Suppressor macrophage (primary cell): ENCODE results near the gene SEMA4F.
"Not testable (repeated sequence)": the region's sequence is repeated elsewhere in the genome, so short reads cannot be mapped to it uniquely, and the experiment has no call there.

ENCODE experiments used
- DNase-seq, 4 experiments: peaks; one replicate each; pipeline ENCODE4 v3.0.0-alpha.2; 2020 to 2022
- total RNA-seq, 17 experiments: gene quantifications; one replicate each; lab custom pipeline; 2026; ENCODE audit warnings: mixed read lengths in 6 of 17, inconsistent platforms in 3 of 17; lab: John Stamatoyannopoulos, UW

Gene SEMA4F, protein sequence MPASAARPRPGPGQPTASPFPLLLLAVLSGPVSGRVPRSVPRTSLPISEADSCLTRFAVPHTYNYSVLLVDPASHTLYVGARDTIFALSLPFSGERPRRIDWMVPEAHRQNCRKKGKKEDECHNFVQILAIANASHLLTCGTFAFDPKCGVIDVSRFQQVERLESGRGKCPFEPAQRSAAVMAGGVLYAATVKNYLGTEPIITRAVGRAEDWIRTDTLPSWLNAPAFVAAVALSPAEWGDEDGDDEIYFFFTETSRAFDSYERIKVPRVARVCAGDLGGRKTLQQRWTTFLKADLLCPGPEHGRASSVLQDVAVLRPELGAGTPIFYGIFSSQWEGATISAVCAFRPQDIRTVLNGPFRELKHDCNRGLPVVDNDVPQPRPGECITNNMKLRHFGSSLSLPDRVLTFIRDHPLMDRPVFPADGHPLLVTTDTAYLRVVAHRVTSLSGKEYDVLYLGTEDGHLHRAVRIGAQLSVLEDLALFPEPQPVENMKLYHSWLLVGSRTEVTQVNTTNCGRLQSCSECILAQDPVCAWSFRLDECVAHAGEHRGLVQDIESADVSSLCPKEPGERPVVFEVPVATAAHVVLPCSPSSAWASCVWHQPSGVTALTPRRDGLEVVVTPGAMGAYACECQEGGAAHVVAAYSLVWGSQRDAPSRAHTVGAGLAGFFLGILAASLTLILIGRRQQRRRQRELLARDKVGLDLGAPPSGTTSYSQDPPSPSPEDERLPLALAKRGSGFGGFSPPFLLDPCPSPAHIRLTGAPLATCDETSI
- total RNA-seq = 1.8 to 9.1 (median 5.4) reads per million in 17 experiments

- DNase-seq = peak; percentile 91 to 96 (median 94)
These were observed at the start of gene SEMA4F for GRCh38 chr2:74653985-74654882. Gene SEMA4F (plus strand): TSS chr2:74654247. CDS start chr2:74654377, 130 bp downstream.

DNA sequence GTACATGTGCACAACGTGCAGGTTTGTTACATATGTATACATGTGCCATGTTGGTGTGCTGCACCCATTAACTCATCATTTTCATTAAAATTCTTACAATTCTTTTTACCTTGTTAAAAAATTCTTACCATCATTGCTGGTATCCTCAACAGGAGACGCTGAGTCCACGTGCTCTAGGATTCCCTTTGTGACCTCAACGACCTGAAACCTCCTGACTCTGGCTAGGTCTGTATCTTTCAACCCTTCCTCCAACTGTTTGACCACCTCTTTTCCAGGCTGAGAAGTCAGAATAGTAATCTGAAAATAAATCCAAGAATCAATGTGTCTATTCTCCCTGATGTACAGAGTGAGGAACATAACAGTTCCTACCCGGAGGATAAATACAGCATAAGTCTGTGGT lies 47.1 kb upstream of the SEMA4F start:
- DNase-seq = no peak

DNA sequence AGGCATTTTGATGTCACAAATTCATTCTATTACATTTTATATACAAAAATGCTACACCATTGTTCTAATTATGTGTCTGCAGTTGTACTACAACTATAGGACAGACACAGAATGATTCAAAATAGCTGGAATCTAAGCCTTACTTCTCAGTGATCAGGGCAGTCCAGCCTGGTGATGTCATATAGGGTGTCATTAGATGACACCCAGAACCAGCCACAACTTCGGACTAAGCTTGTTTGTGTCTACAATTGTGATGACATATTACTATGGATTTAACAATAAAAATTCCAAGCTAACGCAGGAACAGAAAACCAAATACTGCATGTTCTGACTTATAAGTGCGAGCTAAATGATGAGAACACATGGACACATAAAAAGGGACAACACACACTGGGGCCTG lies 36.9 kb upstream of the SEMA4F start:
- DNase-seq = no peak

- DNase-seq = no peak
These were observed 35.5 kb upstream of the SEMA4F start for GRCh38 chr2:74618410-74619083.

- DNase-seq = peak in 2 of 4 experiments; percentile 32 to 47
These were observed 34.3 kb upstream of the SEMA4F start for GRCh38 chr2:74619651-74620297.

DNA sequence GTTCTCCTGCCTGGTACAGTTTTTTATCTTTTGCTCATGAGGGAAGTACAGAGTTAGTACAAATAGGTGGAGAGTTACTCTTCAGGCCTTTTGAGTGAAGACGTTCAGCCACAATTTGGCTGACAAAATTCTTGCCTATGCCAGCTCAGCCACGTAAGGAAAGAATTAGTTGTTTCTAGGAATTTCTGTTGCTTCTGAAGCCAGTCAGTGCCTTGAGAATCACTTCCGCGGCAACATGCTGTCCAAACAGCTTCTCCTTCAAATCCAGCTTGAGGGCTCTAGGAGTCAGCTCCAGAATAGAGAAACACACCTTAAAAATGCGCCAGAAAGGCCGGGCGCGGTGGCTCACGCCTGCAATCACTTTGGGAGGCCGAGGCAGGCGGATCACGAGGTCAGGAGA lies 33.4 kb upstream of the SEMA4F start:
- DNase-seq = no peak

DNA sequence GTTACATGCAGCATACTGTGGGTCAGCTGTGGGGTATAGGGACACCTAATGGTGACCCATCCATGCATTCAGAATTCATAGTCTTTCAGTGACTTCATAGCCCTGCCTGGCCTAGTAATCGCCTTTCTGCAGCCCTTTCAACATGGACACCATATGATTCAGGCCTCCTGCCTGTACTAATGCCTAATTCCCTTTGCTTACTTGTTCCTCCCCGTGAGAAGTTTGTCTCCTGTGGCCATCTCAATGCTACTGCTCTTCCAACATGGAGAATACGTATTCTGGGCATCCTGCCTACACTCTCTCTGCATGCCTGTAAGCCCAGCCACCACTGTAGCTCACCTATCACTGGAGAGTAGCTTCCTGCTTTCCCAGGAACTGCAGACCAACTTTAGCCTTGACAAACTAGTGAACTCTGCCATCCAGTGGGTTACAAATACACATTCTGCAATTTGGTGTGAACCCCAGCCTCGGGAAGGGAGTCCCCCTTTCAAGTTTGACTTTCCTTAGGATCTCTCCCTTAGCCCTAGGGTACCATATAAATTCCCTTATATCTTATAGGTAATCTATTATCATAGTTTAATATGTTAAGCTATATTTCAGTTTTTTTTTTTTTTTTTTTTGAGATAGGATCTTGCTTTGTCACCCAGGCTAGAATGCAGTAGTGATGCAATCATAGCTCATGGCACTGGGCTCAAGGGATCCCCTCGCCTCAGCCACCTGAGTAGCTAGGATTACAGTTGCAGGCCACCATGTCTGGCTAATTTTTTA lies 28.2 kb upstream of the SEMA4F start:
- DNase-seq = no peak

- no peak for DNase-seq
These were observed 25.4 kb upstream of the SEMA4F start for GRCh38 chr2:74628538-74629105.

DNA sequence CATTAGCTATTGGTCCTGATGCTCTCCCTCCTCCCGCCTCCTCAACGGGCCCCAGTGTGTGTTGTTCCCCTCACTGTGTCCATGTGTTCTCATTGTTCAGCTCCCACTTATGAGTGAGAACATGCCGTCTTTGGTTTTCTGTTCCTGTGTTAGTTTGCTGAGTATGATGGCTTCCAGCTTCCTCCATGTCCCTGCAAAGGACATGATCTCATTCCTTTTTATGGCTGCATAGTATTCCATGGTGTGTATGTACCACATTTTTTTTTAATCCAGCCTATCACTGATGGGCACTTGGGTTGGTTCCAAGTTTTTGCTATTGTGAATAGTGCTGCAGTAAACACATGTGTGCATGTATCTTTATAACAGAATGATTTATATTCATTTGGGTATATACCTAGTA lies 23.6 kb upstream of the SEMA4F start:
- not testable (repeated sequence) for DNase-seq

DNA sequence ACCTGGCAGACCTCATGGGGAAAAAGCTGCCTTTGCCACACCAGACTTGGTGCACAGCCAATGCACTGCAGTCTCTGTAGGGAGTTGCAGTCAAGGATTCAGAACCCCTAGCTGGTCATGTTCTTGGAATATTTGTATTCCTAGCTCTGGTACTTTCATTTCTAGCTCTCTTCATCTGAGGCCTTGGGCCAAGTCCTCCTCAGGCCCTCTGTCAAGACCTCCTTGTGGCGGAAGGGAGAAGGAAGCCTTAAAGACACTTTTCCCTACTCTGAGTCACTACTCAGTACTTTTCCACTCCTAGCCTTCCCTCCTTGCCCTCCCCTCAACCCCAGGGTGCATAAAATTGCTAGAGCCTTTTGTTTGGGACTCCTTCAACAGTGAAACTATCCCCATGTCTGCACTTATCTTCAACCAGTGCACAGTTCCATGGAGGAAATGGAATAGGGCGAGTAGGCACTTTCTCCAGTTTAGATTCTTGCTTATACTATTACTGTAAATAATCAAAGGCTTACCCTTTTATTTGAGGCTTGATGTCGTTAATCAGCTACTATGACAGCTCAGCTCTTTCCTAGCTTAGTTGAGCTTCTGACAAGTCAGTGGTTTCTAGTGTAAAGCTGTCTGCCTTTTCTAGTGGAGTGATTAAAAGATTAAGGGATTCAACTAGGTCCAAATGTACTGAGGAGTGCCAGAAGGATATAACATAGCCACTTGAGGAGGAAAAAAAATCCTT lies 21.7 kb upstream of the SEMA4F start:
- DNase-seq = no peak

- DNase-seq = peak in 1 of 4 experiments; percentile 14
These were observed 21.1 kb upstream of the SEMA4F start for GRCh38 chr2:74632939-74633312.

DNA sequence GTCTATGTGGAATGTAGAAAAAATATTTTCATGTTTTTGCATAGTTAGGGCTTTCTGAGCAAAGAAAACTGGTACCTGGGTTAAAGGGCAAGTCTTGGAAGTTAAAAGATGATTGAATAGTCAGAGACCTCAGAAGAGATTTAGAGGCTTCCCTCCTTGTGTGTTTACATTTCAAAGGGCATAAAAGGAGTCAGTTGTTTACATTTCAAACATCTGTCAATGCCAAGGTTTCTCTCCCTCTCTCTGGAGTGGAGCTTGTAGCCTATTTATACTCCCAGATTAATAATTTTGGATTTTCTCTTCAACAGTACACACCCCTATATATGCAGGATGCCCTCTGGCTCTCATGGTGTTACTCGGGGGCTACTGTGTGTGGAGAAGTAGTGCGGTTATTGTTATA lies 14.5 kb upstream of the SEMA4F start:
- no peak for DNase-seq

- no peak for DNase-seq
These were observed 8.7 kb upstream of the SEMA4F start for GRCh38 chr2:74645344-74645743.

DNA sequence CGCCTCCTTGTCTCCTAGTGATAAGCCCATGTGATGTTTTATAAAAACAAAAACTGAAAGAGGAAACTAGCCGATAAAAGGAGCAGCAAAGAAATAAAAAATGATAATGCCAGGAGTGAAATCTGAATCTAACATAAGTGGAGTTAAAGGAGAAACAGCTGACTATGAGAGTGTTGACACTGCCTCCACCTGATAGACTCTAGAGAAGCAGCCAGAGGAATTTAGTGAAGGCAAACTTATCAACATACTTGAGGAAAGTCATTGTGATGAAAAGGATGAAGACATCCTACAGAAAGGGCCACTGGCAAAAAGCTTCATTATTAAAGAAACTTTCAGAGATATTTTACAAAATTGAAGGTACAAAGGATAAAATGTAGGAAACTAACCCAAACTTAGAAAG lies 7.8 kb upstream of the SEMA4F start:
- DNase-seq = no peak

DNA sequence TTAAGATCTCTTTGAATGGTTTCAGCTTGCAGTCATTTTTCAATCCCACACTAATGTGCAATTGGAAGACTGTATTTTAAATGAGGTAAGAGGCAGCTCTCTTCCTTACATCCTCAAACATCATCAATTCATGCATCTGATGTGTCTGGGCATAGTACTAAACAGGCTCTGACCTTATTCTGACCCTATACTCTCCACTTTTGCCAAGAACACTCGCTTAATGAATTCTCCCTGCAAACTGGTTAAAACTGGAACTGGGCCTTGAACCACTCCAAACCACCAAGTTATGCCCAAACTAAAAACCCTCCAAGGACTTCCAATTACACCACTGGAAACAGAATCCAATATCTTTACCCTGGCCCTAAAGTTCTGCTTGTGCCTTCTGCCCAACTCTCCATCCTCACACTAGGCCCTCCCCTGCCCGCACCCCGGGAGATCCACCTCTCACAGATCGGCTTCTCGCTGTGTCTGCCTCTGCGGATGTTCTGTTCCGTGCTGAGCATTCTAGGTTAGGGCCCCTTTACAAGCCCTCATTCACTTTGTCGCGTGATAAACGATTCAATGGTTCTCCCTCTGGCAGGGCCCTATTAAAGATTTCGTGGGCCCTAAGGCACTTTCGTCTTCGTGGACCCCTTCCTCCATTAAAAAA lies 7.1 kb upstream of the SEMA4F start:
- no peak for DNase-seq

GRCh38 chr2:74648009-74648443 lies 6.0 kb upstream of the SEMA4F start, which contains the start of gene M1AP:
Gene M1AP (minus strand): TSS chr2:74648330. CDS start chr2:74640275, 8,055 bp downstream.
- DNase-seq = peak in 1 of 4 experiments; percentile 20

GRCh38 chr2:74653589-74653984 lies 460 bp upstream of the SEMA4F start:
- DNase-seq = no peak

DNA sequence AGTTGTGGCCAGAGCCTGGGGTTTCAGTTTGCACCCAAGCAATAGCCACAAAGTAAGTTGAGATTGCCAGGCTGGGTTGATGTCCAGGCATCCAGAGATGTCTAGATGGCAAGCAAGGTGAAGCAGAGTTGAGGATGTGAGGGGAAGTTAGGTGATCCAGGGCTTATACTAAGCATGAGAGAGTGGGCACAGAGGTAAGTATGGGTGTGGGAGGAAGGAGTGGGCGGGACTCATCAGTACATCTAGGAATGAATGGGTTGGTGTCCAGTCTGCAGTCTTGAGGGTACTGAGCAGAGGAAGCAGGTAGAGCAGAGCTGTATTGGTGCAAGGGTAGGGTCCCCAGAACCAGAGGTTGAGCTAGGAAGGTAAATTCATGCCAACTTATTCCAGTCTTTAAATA lies 1.5 kb downstream of the SEMA4F start:
- no peak for DNase-seq

DNA sequence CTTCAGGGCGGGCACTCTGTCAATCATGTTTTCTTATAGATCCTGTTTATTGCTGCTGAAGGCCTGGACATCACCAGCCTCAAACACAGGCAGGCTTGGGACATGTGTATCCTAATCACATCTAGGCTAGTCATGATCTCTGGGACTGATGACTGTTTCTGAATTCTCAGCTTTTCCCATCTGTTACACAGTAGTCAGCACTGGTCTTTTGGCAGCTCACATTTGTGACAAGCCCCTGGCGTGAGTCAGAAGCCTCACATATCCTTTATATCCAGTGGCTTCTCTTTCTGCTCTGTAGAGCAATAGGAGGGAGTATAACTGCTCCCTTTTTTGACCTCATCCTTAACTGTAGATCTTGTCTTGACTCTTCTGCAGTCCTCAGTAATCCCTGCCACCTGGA lies 4.5 kb downstream of the SEMA4F start:
- DNase-seq = no peak
